HEK293 (cell line): ENCODE measurements around the gene GXYLT1.

Experiments
- KLF9 ChIP-seq: fragments of 450-650 bp; formaldehyde crosslinking; IDR thresholded peaks from 2 replicates; pipeline ENCODE4 v1.5.1; 2016; ENCODE audit warnings: missing biosample characterization, missing genetic modification characterization, low read depth
- MEIS1 ChIP-seq: sonication (generic); formaldehyde crosslinking; IDR thresholded peaks from 2 replicates; pipeline ENCODE4 v1.8.1; 2022; ENCODE audit warnings: missing genetic modification reagents, mild to moderate bottlenecking, borderline replicate concordance
- ZNF121 ChIP-seq: fragments of 450-650 bp; formaldehyde crosslinking; IDR thresholded peaks from 2 replicates; pipeline ENCODE4 v1.5.1; 2016; ENCODE audit warnings: missing biosample characterization, missing genetic modification characterization
- ZNF24 ChIP-seq: fragments of 450-650 bp; formaldehyde crosslinking; IDR thresholded peaks from 2 replicates; pipeline ENCODE4 v1.5.1; 2016; ENCODE audit warnings: missing biosample characterization, missing genetic modification characterization
- ZNF302 ChIP-seq: fragments of 450-650 bp; formaldehyde crosslinking; IDR thresholded peaks from 2 replicates; pipeline ENCODE4 v1.5.1; 2016; ENCODE audit warnings: missing biosample characterization, missing genetic modification characterization, low read depth
- ZNF544 ChIP-seq: fragments of 450-650 bp; formaldehyde crosslinking; IDR thresholded peaks from 2 replicates; pipeline ENCODE4 v1.5.0; 2017; ENCODE audit warnings: missing biosample characterization, missing genetic modification characterization
- ZNF610 ChIP-seq: fragments of 450-650 bp; formaldehyde crosslinking; IDR thresholded peaks from 2 replicates; pipeline ENCODE4 v1.5.1; 2016; ENCODE audit warnings: missing biosample characterization, missing genetic modification characterization, borderline replicate concordance
- ZNF785 ChIP-seq: fragments of 450-650 bp; formaldehyde crosslinking; IDR thresholded peaks from 2 replicates; pipeline ENCODE4 v1.5.1; 2016; ENCODE audit warnings: missing biosample characterization, missing genetic modification characterization
- TF ChIP-seq, protein P1 (sequence below): fragments of 450-650 bp; formaldehyde crosslinking; IDR thresholded peaks from 2 replicates; pipeline ENCODE4 v1.5.1; 2017; ENCODE audit warnings: missing biosample characterization, missing genetic modification characterization
- TF ChIP-seq, protein P2 (sequence below): sonication (generic); formaldehyde crosslinking; IDR thresholded peaks from 2 replicates; pipeline ENCODE4 v1.8.1; 2022; ENCODE audit warnings: mild to moderate bottlenecking, moderate library complexity, missing genetic modification reagents
- TF ChIP-seq, protein P3 (sequence below): fragments of 450-650 bp; formaldehyde crosslinking; IDR thresholded peaks from 2 replicates; pipeline ENCODE4 v1.5.1; 2016; ENCODE audit warnings: missing biosample characterization, missing genetic modification characterization
- TF ChIP-seq, protein P4 (sequence below): fragments of 450-650 bp; formaldehyde crosslinking; IDR thresholded peaks from 2 replicates; pipeline ENCODE4 v1.5.1; 2016; ENCODE audit warnings: missing biosample characterization, missing genetic modification characterization

DNA sequence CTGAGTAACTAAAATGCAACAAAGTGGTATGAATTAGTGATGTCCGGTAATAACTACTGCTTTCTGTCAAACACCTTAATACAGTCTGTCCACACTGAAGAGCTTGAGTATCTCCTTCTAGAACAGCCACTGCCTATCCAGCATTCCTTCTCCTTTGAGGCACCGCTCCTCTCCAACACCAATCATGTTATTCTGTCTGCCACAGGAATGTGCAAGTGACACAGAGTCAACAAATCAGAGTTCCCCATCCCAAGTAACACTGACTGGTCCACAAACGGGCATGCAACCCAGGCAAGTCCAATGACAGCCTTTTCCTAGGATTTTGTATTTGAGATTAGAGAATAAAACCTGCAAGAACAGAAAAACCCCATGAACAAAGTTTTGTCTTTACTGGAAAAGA, 3.8 kb downstream of the GXYLT1 start:
- TF ChIP-seq MEIS1 (CRISPR knock-in tag) = no peak
- TF ChIP-seq, protein P1, sequence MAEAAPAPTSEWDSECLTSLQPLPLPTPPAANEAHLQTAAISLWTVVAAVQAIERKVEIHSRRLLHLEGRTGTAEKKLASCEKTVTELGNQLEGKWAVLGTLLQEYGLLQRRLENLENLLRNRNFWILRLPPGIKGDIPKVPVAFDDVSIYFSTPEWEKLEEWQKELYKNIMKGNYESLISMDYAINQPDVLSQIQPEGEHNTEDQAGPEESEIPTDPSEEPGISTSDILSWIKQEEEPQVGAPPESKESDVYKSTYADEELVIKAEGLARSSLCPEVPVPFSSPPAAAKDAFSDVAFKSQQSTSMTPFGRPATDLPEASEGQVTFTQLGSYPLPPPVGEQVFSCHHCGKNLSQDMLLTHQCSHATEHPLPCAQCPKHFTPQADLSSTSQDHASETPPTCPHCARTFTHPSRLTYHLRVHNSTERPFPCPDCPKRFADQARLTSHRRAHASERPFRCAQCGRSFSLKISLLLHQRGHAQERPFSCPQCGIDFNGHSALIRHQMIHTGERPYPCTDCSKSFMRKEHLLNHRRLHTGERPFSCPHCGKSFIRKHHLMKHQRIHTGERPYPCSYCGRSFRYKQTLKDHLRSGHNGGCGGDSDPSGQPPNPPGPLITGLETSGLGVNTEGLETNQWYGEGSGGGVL (tag by site-specific recombination) = no peak
- no peak for TF ChIP-seq ZNF121
- TF ChIP-seq ZNF785 = no peak
- TF ChIP-seq, protein P2, sequence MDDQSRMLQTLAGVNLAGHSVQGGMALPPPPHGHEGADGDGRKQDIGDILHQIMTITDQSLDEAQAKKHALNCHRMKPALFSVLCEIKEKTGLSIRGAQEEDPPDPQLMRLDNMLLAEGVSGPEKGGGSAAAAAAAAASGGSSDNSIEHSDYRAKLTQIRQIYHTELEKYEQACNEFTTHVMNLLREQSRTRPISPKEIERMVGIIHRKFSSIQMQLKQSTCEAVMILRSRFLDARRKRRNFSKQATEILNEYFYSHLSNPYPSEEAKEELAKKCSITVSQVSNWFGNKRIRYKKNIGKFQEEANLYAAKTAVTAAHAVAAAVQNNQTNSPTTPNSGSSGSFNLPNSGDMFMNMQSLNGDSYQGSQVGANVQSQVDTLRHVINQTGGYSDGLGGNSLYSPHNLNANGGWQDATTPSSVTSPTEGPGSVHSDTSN (CRISPR knock-in tag) = no peak
- TF ChIP-seq, protein P3, sequence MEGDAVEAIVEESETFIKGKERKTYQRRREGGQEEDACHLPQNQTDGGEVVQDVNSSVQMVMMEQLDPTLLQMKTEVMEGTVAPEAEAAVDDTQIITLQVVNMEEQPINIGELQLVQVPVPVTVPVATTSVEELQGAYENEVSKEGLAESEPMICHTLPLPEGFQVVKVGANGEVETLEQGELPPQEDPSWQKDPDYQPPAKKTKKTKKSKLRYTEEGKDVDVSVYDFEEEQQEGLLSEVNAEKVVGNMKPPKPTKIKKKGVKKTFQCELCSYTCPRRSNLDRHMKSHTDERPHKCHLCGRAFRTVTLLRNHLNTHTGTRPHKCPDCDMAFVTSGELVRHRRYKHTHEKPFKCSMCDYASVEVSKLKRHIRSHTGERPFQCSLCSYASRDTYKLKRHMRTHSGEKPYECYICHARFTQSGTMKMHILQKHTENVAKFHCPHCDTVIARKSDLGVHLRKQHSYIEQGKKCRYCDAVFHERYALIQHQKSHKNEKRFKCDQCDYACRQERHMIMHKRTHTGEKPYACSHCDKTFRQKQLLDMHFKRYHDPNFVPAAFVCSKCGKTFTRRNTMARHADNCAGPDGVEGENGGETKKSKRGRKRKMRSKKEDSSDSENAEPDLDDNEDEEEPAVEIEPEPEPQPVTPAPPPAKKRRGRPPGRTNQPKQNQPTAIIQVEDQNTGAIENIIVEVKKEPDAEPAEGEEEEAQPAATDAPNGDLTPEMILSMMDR (tag by site-specific recombination) = no peak
- no peak for TF ChIP-seq KLF9 (tag by site-specific recombination)
- TF ChIP-seq ZNF302 (tag by site-specific recombination) = no peak
- TF ChIP-seq ZNF610 = no peak
- TF ChIP-seq, protein P4, sequence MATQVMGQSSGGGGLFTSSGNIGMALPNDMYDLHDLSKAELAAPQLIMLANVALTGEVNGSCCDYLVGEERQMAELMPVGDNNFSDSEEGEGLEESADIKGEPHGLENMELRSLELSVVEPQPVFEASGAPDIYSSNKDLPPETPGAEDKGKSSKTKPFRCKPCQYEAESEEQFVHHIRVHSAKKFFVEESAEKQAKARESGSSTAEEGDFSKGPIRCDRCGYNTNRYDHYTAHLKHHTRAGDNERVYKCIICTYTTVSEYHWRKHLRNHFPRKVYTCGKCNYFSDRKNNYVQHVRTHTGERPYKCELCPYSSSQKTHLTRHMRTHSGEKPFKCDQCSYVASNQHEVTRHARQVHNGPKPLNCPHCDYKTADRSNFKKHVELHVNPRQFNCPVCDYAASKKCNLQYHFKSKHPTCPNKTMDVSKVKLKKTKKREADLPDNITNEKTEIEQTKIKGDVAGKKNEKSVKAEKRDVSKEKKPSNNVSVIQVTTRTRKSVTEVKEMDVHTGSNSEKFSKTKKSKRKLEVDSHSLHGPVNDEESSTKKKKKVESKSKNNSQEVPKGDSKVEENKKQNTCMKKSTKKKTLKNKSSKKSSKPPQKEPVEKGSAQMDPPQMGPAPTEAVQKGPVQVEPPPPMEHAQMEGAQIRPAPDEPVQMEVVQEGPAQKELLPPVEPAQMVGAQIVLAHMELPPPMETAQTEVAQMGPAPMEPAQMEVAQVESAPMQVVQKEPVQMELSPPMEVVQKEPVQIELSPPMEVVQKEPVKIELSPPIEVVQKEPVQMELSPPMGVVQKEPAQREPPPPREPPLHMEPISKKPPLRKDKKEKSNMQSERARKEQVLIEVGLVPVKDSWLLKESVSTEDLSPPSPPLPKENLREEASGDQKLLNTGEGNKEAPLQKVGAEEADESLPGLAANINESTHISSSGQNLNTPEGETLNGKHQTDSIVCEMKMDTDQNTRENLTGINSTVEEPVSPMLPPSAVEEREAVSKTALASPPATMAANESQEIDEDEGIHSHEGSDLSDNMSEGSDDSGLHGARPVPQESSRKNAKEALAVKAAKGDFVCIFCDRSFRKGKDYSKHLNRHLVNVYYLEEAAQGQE (tag by site-specific recombination) = no peak
- no peak for TF ChIP-seq ZNF24 (tag by site-specific recombination)
- no peak for TF ChIP-seq ZNF544 (tag by site-specific recombination)
